Kidney (tissue), 14 donors: ENCODE results near the gene SMOC1. TPM values are rescaled to one million over a fixed set of nuclear protein-coding genes. Genes with fewer than 3 reads are reported as not detected.

Source experiments
- DNase-seq, 5 donors: peaks; one replicate each; pipeline ENCODE4 v3.0.0-alpha.2; 2013 to 2020
- FAIRE-seq: peaks from 2 replicates; lab custom pipeline; 2012; peaks lifted over from hg19 to GRCh38; lab: Jason Lieb, UNC
- H3K27ac ChIP-seq, 2 donors: one replicate each; pipeline ENCODE4 v1.7.0; 2013; ENCODE audit warnings: low read depth in 2 of 2, low read length in 2 of 2, inconsistent platforms in 1 of 2
- H3K27me3 ChIP-seq: one replicate; pipeline ENCODE4 v1.7.1; 2013; ENCODE audit warnings: low read length, inconsistent platforms; ENCODE audit not compliant: control insufficient read depth, insufficient read depth
- H3K36me3 ChIP-seq, 3 donors: one replicate each; pipeline versions ENCODE4 v1.7.0 to v1.7.1; 2013; ENCODE audit warnings: low read length in 3 of 3, control low read depth in 1 of 3, inconsistent platforms in 1 of 3; ENCODE audit not compliant: insufficient read depth in 3 of 3, control insufficient read depth in 2 of 3
- H3K4me1 ChIP-seq, 3 donors: one replicate each; pipeline versions ENCODE4 v1.7.0 to v1.7.1; 2013; ENCODE audit warnings: low read length in 3 of 3, inconsistent platforms in 1 of 3, low read depth in 1 of 3; ENCODE audit not compliant: control insufficient read depth in 2 of 3, insufficient read depth in 2 of 3
- H3K4me3 ChIP-seq, 3 donors: one replicate each; pipeline versions ENCODE4 v1.7.0 to v1.8.1; 2013; ENCODE audit warnings: low read length in 3 of 3, control low read depth in 1 of 3, inconsistent platforms in 1 of 3
- H3K9ac ChIP-seq, 3 donors: one replicate each; pipeline versions ENCODE4 v1.7.0 to v1.7.1; 2013; ENCODE audit warnings: low read length in 3 of 3, control low read depth in 1 of 3, inconsistent platforms in 1 of 3
- H3K9me3 ChIP-seq, 3 donors: one replicate each; pipeline versions ENCODE4 v1.7.0 to v1.7.1; 2013; ENCODE audit warnings: low read length in 3 of 3, control low read depth in 1 of 3, inconsistent platforms in 1 of 3; ENCODE audit not compliant: control insufficient read depth in 2 of 3, insufficient read depth in 1 of 3
- intact Hi-C: fragments of 100-400 bp; cut with DNase I; formaldehyde crosslinking; loops from one replicate; pipeline ENCODE4 v1.11.1; 2022
- polyA plus RNA-seq: library from polyadenylated mRNA; stranded (reverse); fragments of 350-450 nt; fragmentation: Illumina TruSeq; extraction: RNeasy Lipid Tissue Mini Kit (QIAGEN cat#74804); gene quantifications from one replicate; pipeline ENCODE4 v1.2.3, GENCODE V29; 2014; ENCODE audit warnings: low read depth, low replicate concordance; ENCODE audit not compliant: insufficient read depth
- total RNA-seq: library from RNA; stranded (reverse); fragmentation: NEBNext Ultra II Directional; extraction: Animal tissue kit (Norgen Biotek cat#: 25700); gene quantifications from one replicate; pipeline ENCODE4 v1.2.1, GENCODE V29; 2021
- TF ChIP-seq, protein P1 (sequence below): IDR thresholded peaks from 3 replicates; pipeline ENCODE4 v1.5.1; 2012; ENCODE audit warnings: mild to moderate bottlenecking, moderate library complexity, borderline replicate concordance; ENCODE audit not compliant: insufficient read depth; ENCODE audit errors: extremely low read depth
- donor health status: control.
- donor health status: control.
- donor health status: control.
- donor health status: control.
- donor health status: control.
- donor health status: DM: yes; HTN: yes; CAD: no.
- donor health status: Normal renal cell carcinoma (clear cell type).

SMOC1 gene
- total and polyA plus RNA-seq, 2 donors from 2014 or later: 1.2 to 2.8 TPM

DNA sequence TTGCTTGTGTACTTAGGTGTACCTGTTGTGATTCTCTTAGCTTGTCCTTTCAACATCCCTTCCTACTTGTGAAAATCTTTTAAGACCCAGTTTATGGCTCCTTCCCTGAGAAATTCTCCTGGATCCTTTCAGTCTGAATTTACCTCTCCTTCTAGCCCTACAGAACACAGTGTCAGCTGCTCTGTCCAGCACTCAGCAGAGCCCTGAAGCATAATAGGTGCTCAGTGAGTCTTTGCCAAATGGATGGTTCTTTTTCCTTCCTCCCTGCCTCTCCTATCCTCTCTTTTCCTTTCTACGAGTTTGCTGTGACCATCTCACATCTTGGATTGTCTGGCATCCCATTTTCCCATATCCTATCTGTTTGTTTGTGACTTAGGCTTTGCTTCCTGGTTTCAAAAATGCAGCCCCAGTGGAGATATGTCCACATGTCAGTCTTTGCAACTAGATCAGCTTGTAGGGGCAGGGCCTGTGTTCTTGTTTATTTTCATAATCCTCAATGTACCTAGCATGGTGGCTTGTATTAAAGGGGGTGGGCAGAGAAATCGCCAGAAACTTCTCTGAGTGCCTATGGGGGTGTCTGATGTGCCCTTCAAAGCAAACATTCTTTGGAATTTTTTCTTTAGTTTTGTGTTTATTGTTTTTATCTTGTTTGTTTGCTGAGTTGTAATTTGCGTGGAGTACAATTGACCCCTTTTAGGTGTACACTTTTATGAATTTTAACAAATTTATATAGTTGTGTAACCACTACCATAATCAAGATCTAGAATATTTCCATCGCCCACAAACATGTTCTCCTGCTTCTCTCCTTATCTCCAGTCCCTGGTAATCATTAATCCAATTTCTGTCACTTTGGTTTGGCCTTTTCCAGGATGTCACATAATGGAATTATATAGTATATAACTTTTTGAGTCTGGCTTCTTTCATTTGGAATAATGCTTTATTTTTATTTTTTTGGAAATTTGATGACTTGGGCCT lies 62.8 kb downstream of the SMOC1 start:
- intact Hi-C loops: no loop called here
- Histone ChIP-seq H3K9me3 (peaks cover 0 to 14% (median 5%) of the 10 kb centered on the region in 3 donors), H3K4me3 (no peak overlapping the region), H3K9ac (no peak overlapping the region), H3K36me3 (no peaks in the 10 kb centered on the region), H3K4me1 (no peaks in the 10 kb centered on the region), H3K27me3 (no peaks in the 10 kb centered on the region), H3K27ac (no peak overlapping the region)
- TF ChIP-seq, protein P1, sequence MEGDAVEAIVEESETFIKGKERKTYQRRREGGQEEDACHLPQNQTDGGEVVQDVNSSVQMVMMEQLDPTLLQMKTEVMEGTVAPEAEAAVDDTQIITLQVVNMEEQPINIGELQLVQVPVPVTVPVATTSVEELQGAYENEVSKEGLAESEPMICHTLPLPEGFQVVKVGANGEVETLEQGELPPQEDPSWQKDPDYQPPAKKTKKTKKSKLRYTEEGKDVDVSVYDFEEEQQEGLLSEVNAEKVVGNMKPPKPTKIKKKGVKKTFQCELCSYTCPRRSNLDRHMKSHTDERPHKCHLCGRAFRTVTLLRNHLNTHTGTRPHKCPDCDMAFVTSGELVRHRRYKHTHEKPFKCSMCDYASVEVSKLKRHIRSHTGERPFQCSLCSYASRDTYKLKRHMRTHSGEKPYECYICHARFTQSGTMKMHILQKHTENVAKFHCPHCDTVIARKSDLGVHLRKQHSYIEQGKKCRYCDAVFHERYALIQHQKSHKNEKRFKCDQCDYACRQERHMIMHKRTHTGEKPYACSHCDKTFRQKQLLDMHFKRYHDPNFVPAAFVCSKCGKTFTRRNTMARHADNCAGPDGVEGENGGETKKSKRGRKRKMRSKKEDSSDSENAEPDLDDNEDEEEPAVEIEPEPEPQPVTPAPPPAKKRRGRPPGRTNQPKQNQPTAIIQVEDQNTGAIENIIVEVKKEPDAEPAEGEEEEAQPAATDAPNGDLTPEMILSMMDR: no peak
- DNase-seq (no peak), FAIRE-seq (no peak)

DNA sequence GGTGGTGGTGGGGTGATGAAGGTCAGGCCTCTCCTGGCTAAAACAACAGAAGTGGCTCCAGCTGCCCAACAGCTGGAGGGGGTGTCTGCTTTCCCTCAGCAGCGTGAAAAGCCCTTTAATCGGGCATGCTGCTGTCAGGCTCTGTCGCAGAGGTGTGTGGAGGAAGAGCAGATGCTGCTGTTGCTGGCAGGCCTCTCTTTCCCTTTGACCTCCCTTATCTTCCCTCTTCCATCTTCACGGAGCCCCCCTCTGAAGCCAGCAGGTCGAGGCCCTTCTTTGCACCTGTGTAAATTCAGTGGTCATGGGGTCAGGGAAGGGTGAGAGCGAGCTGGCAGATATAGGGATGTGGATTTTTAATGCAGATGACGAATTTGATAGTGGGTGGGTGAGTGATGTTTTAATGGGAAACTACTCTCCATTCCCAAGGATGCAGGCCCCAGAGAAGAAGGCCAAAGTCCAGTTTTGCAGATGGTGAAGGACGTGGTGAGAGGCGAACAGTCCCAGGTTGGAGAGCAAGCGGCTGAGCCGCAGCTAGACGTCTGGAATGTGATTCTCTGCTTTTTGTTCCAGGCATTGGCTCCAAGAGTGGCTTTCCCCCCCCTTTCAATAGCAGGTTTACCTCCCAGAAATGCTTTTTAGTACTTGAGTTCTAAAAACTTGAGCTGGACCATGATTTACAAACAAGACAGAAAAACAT lies 64.0 kb downstream of the SMOC1 start:
- Histone ChIP-seq H3K36me3 (no peaks in the 10 kb centered on the region), H3K9ac (no peak overlapping the region), H3K9me3 (peaks cover 0 to 14% (median 5%) of the 10 kb centered on the region in 3 donors), H3K27me3 (no peaks in the 10 kb centered on the region), H3K4me3 (no peak overlapping the region), H3K27ac (no peak overlapping the region), H3K4me1 (no peaks in the 10 kb centered on the region)
- FAIRE-seq: no peak
- TF ChIP-seq, protein P1: no peak
- DNase-seq: peak in 4 of 5 donors; percentile 12 to 60 (median 32)
- intact Hi-C loops: no loop called here

DNA sequence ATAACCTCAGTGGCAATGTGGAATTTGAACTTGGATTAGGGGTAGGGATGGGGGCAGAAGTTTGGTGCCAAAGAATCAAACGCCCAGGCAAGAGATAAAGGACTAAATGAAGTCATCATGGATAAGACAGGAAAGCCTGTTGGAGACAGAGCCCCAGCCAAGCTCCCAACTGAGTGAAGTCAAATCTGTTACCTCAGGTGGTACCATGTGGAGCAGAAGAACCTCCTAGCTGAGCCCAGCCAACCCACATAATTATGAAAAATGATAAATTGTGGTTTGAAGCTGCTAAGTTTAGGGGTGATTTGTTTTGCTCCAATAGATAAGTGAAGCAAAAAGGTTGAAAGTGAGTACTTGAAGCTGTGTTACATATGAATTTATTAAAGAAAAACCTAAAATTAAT lies 66.1 kb downstream of the SMOC1 start:
- H3K9me3 ChIP-seq: peaks cover 0 to 14% (median 5%) of the 10 kb centered on the region in 3 donors
- H3K27ac ChIP-seq: no peak overlapping the region
- intact Hi-C loops: no loop called here
- TF ChIP-seq, protein P1: no peak
- no peak overlapping the region for H3K9ac ChIP-seq
- H3K4me3 ChIP-seq: no peak overlapping the region
- H3K27me3 ChIP-seq: no peaks in the 10 kb centered on the region
- no peaks in the 10 kb centered on the region for H3K4me1 ChIP-seq
- no peaks in the 10 kb centered on the region for H3K36me3 ChIP-seq
- DNase-seq: no peak
- FAIRE-seq: no peak
